ENCODE measurements around the gene CAMK2D. TPM values are rescaled to one million over a fixed set of nuclear protein-coding genes. Genes with fewer than 3 reads are reported as not detected.

Gene CAMK2D
- total and polyA plus RNA-seq, 2 experiments from 2014 or later = 4.9 to 14.6 TPM

DNA sequence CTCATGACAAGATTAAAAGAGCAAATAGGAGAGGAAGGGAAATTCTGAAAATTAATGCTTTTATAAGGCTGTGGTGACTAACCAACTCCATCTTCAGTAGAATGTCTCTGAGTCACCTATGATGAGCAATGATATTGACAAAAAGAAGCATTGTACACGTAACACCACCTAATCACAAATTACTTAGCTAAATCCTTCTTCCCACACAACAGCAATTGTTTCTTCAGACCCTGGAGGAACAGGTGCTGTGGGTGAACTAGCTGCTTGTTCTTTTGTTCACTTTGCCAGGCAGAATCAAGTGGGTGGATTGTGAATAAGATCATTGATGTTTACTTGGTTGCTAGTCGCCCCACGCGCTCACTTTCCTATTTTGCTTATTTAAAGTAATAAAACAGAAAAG lies 315.5 kb downstream of the CAMK2D start:
- H3F3A ChIP-seq (replicated peaks; ENCODE audit: low read depth) = no peaks in the 10 kb centered on the region
- DNase-seq (ENCODE audit: low spot score) (no peak), ATAC-seq (no peak)
- no peak overlapping the region for H3K27ac ChIP-seq (ENCODE audit: low read depth)
- H3K27me3 ChIP-seq (ENCODE audit: insufficient read depth) = no peaks in the 10 kb centered on the region
- TF ChIP-seq ZNF331 (CRISPR knock-in tag; IDR thresholded peaks at IDR 0.05; ENCODE audit: low read depth) (no peak), POLR2AphosphoS5 (IDR thresholded peaks at IDR 0.05; ENCODE audit: low read depth) (no peak), EZH2phosphoT487 (IDR thresholded peaks at IDR 0.05; ENCODE audit: unreplicated experiment) (no peak), CREB1 (CRISPR knock-in tag; IDR thresholded peaks at IDR 0.05; ENCODE audit: low read depth) (no peak), EZH2 (IDR thresholded peaks at IDR 0.05; ENCODE audit: low read depth, unreplicated experiment) (no peak), NANOG (IDR thresholded peaks at IDR 0.05; ENCODE audit: borderline replicate concordance) (no peak), JUNB (IDR thresholded peaks at IDR 0.05; ENCODE audit: unreplicated experiment) (no peak), ZNF114 (CRISPR knock-in tag; IDR thresholded peaks at IDR 0.05) (no peak), STAT1 (IDR thresholded peaks at IDR 0.05; ENCODE audit: unreplicated experiment) (no peak)
- TF ChIP-seq, protein P1, sequence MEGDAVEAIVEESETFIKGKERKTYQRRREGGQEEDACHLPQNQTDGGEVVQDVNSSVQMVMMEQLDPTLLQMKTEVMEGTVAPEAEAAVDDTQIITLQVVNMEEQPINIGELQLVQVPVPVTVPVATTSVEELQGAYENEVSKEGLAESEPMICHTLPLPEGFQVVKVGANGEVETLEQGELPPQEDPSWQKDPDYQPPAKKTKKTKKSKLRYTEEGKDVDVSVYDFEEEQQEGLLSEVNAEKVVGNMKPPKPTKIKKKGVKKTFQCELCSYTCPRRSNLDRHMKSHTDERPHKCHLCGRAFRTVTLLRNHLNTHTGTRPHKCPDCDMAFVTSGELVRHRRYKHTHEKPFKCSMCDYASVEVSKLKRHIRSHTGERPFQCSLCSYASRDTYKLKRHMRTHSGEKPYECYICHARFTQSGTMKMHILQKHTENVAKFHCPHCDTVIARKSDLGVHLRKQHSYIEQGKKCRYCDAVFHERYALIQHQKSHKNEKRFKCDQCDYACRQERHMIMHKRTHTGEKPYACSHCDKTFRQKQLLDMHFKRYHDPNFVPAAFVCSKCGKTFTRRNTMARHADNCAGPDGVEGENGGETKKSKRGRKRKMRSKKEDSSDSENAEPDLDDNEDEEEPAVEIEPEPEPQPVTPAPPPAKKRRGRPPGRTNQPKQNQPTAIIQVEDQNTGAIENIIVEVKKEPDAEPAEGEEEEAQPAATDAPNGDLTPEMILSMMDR (conservative IDR thresholded peaks at IDR 0.05; ENCODE audit: low read depth in 2 of 2) = no peak
- TF ChIP-seq, protein P2, sequence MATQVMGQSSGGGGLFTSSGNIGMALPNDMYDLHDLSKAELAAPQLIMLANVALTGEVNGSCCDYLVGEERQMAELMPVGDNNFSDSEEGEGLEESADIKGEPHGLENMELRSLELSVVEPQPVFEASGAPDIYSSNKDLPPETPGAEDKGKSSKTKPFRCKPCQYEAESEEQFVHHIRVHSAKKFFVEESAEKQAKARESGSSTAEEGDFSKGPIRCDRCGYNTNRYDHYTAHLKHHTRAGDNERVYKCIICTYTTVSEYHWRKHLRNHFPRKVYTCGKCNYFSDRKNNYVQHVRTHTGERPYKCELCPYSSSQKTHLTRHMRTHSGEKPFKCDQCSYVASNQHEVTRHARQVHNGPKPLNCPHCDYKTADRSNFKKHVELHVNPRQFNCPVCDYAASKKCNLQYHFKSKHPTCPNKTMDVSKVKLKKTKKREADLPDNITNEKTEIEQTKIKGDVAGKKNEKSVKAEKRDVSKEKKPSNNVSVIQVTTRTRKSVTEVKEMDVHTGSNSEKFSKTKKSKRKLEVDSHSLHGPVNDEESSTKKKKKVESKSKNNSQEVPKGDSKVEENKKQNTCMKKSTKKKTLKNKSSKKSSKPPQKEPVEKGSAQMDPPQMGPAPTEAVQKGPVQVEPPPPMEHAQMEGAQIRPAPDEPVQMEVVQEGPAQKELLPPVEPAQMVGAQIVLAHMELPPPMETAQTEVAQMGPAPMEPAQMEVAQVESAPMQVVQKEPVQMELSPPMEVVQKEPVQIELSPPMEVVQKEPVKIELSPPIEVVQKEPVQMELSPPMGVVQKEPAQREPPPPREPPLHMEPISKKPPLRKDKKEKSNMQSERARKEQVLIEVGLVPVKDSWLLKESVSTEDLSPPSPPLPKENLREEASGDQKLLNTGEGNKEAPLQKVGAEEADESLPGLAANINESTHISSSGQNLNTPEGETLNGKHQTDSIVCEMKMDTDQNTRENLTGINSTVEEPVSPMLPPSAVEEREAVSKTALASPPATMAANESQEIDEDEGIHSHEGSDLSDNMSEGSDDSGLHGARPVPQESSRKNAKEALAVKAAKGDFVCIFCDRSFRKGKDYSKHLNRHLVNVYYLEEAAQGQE (IDR thresholded peaks at IDR 0.05; ENCODE audit: unreplicated experiment) = no peak
- TF ChIP-seq, protein P3, sequence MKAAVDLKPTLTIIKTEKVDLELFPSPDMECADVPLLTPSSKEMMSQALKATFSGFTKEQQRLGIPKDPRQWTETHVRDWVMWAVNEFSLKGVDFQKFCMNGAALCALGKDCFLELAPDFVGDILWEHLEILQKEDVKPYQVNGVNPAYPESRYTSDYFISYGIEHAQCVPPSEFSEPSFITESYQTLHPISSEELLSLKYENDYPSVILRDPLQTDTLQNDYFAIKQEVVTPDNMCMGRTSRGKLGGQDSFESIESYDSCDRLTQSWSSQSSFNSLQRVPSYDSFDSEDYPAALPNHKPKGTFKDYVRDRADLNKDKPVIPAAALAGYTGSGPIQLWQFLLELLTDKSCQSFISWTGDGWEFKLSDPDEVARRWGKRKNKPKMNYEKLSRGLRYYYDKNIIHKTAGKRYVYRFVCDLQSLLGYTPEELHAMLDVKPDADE (IDR thresholded peaks at IDR 0.05) = no peak
- TF ChIP-seq, protein P4, sequence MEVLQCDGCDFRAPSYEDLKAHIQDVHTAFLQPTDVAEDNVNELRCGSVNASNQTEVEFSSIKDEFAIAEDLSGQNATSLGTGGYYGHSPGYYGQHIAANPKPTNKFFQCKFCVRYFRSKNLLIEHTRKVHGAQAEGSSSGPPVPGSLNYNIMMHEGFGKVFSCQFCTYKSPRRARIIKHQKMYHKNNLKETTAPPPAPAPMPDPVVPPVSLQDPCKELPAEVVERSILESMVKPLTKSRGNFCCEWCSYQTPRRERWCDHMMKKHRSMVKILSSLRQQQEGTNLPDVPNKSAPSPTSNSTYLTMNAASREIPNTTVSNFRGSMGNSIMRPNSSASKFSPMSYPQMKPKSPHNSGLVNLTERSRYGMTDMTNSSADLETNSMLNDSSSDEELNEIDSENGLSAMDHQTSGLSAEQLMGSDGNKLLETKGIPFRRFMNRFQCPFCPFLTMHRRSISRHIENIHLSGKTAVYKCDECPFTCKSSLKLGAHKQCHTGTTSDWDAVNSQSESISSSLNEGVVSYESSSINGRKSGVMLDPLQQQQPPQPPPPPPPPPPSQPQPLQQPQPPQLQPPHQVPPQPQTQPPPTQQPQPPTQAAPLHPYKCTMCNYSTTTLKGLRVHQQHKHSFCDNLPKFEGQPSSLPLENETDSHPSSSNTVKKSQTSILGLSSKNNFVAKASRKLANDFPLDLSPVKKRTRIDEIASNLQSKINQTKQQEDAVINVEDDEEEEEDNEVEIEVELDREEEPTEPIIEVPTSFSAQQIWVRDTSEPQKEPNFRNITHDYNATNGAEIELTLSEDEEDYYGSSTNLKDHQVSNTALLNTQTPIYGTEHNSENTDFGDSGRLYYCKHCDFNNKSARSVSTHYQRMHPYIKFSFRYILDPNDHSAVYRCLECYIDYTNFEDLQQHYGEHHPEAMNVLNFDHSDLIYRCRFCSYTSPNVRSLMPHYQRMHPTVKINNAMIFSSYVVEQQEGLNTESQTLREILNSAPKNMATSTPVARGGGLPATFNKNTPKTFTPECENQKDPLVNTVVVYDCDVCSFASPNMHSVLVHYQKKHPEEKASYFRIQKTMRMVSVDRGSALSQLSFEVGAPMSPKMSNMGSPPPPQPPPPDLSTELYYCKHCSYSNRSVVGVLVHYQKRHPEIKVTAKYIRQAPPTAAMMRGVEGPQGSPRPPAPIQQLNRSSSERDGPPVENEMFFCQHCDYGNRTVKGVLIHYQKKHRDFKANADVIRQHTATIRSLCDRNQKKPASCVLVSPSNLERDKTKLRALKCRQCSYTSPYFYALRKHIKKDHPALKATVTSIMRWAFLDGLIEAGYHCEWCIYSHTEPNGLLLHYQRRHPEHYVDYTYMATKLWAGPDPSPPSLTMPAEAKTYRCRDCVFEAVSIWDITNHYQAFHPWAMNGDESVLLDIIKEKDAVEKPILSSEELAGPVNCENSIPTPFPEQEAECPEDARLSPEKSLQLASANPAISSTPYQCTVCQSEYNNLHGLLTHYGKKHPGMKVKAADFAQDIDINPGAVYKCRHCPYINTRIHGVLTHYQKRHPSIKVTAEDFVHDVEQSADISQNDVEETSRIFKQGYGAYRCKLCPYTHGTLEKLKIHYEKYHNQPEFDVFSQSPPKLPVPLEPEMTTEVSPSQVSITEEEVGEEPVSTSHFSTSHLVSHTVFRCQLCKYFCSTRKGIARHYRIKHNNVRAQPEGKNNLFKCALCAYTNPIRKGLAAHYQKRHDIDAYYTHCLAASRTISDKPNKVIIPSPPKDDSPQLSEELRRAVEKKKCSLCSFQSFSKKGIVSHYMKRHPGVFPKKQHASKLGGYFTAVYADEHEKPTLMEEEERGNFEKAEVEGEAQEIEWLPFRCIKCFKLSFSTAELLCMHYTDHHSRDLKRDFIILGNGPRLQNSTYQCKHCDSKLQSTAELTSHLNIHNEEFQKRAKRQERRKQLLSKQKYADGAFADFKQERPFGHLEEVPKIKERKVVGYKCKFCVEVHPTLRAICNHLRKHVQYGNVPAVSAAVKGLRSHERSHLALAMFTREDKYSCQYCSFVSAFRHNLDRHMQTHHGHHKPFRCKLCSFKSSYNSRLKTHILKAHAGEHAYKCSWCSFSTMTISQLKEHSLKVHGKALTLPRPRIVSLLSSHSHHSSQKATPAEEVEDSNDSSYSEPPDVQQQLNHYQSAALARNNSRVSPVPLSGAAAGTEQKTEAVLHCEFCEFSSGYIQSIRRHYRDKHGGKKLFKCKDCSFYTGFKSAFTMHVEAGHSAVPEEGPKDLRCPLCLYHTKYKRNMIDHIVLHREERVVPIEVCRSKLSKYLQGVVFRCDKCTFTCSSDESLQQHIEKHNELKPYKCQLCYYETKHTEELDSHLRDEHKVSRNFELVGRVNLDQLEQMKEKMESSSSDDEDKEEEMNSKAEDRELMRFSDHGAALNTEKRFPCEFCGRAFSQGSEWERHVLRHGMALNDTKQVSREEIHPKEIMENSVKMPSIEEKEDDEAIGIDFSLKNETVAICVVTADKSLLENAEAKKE (CRISPR knock-in tag; IDR thresholded peaks at IDR 0.05) = no peak
- H3K36me3 ChIP-seq (ENCODE audit: insufficient read depth) = no peaks in the 10 kb centered on the region
- Mint-ChIP-seq H3K36me3 (ENCODE audit: low read depth) (no peaks in the 10 kb centered on the region), H3K27ac (no peak overlapping the region), H3K27me3 (ENCODE audit: insufficient read depth, low read depth, poor library complexity) (no peaks in the 10 kb centered on the region), H3K4me3 (no peak overlapping the region), H3K4me1 (peaks cover 2% of the 10 kb centered on the region; the same call in 1 of the 3 replicates), H3K9me3 (no peaks in the 10 kb centered on the region)
- 0 out of 2 replicates have a peak, but pooled peaks cover under 1% of the 10 kb centered on the region for H3K4me1 ChIP-seq (ENCODE audit: insufficient read depth)
- no peak overlapping the region for H2AFZ ChIP-seq
- no peaks in the 10 kb centered on the region for H3K79me2 ChIP-seq (replicated peaks; ENCODE audit: insufficient read depth)
- no peaks in the 10 kb centered on the region for H4K20me1 ChIP-seq (replicated peaks; ENCODE audit: insufficient read depth)
- no peak overlapping the region for H3K4me2 ChIP-seq
- no peaks in the 10 kb centered on the region for H3K9me2 ChIP-seq (ENCODE audit: insufficient read depth)
- no peak overlapping the region for H3K4me3 ChIP-seq
